Activated naive CD4-positive, alpha-beta T cell treated with Interleukin-2 at 50 U/mL for 16 hours (primary cell): ENCODE data around the gene SNTB2.
"Not testable (repeated sequence)": the region's sequence is repeated elsewhere in the genome, so short reads cannot be mapped to it uniquely, and the experiment has no call there.

Experiments
- DNase-seq: peaks from one replicate; pipeline ENCODE4 v3.0.0-alpha.2; 2020

Gene SNTB2

GRCh38 chr16:69294051-69294450 is 107.1 kb downstream of the SNTB2 start:
- DNase-seq: no peak

DNA sequence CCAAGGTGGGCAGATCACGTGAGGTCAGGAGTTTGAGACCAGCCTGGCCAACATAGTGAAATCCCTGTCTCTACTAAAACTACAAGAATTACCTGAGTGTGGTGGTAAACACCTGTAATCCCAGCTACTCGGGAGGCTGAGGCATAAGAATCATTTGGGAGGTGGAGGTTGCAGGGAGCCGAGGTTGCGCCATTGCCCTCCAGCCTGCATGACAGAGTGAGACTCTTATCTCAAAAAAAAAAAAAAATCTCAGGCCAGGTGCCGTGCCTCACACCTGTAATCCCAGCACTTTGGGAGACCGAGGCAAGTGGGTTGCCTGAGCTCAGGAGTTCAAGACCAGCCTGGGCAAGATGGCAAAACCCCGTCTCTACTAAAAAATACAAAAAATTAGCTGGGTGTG is 109.8 kb downstream of the SNTB2 start:
- DNase-seq: not testable (repeated sequence)

- no peak for DNase-seq
Observed at GRCh38 chr16:69298261-69298660, 111.3 kb downstream of the SNTB2 start.

DNA sequence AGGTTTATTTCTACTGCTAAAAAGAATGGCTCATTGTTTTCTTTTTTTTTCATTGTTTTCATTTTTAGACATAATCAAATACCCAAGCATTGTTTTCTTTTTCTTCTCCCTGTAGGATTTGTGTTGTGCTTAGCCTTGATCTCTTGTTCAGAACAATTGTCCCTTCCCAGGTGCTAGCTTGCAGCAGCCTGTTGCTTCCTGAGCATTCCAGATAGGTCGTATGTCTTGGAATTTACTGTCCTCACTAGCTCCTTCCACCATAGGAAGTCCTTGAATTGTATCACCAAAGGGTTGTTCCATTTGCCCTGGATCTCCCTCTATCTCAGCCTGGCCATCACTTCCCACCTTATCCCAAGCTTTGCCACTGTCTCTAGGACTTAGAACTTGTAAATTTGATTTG is 114.2 kb downstream of the SNTB2 start:
- DNase-seq: no peak

- no peak for DNase-seq
Observed at GRCh38 chr16:69301861-69302260, 114.9 kb downstream of the SNTB2 start.

DNA sequence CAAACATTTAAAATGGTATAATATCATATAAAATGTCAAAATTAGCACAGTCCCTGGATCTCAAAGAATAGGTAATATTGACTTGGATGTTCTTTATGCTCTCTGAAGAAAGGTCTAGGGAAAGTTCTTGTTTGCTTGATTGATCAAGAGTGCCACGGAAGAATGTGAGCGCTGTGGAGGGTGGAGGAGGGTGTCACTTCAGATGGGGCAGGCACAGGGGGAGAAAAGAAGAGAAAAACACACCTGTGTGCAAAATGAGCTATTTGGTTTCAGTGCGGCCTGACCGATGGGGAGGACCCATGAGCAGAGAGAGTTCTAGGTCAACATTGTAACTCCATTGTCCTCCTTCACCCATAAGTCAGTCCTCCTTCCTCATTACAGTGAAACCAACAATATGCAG is 115.3 kb downstream of the SNTB2 start:
- DNase-seq: no peak

GRCh38 chr16:69306031-69306430 is 119.1 kb downstream of the SNTB2 start:
- no peak for DNase-seq

GRCh38 chr16:69307091-69307490 is 120.1 kb downstream of the SNTB2 start:
- DNase-seq: no peak

DNA sequence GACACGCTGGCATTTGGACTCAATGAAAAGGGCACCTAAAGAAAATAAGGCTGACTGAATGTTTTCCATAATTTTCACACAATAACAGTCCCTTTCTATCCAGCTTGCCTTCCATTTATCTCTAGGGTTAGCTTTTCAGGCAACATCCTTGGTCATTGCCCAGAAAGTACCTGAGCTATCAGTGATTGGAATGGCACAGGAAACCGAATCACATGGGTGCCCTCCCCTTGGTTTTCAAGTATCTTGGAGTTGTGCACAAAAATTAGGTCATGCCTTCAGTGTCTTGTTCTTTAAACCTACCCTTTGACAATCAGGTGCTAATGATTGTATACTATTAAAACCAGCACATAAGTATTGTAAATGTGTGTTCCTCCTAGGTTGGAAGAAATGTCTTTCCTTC is 120.9 kb downstream of the SNTB2 start:
- no peak for DNase-seq

GRCh38 chr16:69309316-69309715 is 122.4 kb downstream of the SNTB2 start:
- DNase-seq: no peak

DNA sequence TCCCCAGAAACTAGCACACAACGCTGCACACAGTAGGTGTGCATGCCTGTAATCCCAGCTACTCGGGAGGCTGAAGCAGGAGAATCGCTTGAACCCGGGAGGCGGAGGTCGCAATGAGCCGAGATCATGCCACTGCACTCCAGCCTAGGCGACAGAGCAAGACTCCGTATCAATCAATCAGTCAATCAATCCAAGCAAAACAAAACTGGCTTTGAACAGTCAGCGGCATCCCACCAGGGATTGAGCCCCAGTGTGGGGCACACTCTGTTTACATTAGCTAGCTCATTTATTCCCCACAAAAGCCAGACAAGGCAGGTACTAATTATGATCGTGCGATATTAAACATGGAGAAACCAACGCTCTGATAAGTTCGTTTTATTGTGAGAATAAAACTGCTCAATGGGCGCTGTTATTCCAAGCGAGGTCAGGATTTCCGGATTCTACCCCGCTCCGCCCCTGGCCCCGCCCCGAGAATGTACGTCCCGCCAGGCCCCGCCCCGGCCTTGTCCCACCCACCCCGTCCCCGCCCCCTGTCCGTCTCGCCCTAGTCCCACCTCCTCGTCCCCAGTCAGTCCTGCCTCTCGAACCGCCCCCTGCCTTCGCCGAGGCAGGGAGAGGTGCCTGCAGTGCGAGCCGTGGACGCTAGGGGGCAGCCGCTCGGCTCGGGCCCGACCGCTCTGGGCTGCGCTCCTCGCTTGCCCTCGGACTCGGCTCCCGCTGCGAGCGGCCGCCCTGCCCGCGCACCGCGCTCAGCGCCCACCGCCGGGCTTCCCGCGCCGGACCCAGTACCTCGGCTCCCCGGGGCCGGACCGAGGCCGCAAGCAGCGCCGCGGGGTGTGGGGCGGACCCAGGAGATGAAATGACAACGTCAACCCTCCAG is 123.9 kb downstream of the SNTB2 start, which contains the start of gene VPS4A:
VPS4A (plus strand) TSS at position 698 of the 880 bp plus-strand sequence; CDS start at position 860, 162 bp downstream.
- DNase-seq: peak; percentile 98

GRCh38 chr16:69311533-69312387 is 124.8 kb downstream of the SNTB2 start:
- DNase-seq: peak; percentile 43

GRCh38 chr16:69313469-69313868 is 126.5 kb downstream of the SNTB2 start:
- DNase-seq: no peak

DNA sequence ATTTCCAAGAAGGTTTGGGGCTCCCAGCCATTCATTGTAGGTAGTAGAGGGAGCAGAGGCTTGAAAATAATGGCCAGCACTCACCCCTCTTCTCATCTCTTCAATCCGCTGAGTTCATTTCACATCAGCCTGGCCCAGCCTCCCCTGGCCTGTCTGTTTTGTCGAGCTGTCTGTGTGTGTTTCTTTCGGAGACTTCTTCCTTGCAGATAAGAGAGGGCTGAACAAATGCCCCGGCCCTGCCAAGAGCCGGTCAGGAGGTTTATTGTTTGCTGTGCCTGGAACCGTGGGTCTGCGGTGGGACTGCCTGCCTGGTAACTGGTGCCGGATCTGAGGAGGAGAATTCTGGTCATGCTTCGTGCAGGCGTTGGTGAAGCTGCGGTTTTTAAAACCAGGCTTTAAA is 127.6 kb downstream of the SNTB2 start:
- no peak for DNase-seq

- no peak for DNase-seq
Observed at GRCh38 chr16:69315486-69316311, 128.7 kb downstream of the SNTB2 start.

- DNase-seq: no peak
Observed at GRCh38 chr16:69316595-69317034, 129.7 kb downstream of the SNTB2 start.

GRCh38 chr16:69318177-69318910 is 131.4 kb downstream of the SNTB2 start:
- DNase-seq: no peak

DNA sequence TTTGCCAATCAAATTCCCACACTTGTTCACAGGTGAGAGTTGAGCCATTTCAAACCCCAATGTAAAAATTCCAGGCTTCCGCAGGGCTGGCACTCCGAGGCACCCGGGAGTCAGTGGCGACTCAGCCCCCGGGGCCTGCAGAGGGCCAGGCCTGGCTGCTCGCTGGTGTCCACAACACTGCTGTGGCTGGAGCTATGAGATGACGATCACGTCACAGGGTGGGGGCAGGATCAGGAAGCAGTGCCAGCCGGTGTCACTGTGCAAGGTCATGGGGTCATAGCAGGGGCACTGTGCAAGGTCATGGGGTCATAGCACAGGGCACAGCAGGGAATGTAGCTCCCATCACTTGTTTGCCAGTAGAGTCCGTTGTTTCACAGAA is 131.9 kb downstream of the SNTB2 start:
- DNase-seq: no peak

DNA sequence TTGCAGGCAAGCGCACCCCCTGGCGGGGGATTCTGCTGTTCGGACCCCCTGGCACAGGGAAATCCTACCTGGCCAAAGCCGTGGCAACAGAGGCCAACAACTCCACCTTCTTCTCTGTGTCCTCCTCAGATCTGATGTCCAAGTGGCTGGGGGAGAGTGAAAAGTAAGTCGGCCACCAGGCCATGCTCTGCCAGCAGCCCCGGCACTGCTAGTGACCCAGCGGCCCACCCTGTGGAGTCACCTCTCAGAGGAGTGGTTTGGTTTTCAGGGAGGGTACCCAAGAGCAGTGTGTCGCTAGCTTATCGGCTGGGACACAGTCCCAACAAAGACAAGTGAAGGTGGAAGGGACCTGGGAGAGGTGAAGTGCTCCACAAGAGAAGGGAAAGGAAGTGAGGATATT is 132.4 kb downstream of the SNTB2 start:
- DNase-seq: no peak

- DNase-seq: no peak
Observed at GRCh38 chr16:69319826-69320739, 133.1 kb downstream of the SNTB2 start.

- no peak for DNase-seq
Observed at GRCh38 chr16:69320740-69321073, 133.7 kb downstream of the SNTB2 start.
